Measurements from ENCODE around the gene RXFP1. TPM values are rescaled to one million over a fixed set of nuclear protein-coding genes. Genes with fewer than 3 reads are reported as not detected.

RXFP1 gene
- total RNA-seq, 1 experiment from 2014 or later, result 0.48 TPM

- POLR2A ChIA-PET, result no interaction called here
- TF ChIP-seq STAT6 (CRISPR knock-in tag; conservative IDR thresholded peaks at IDR 0.05; ENCODE audit: low read depth) (no peak), MXD4 (CRISPR knock-in tag; IDR thresholded peaks at IDR 0.05; ENCODE audit: borderline replicate concordance) (no peak), E2F1 (CRISPR knock-in tag; IDR thresholded peaks at IDR 0.05) (no peak), ZNF532 (CRISPR knock-in tag; IDR thresholded peaks at IDR 0.05; ENCODE audit: borderline replicate concordance) (no peak), GABPB1 (CRISPR knock-in tag; IDR thresholded peaks at IDR 0.05) (no peak), PRDM15 (CRISPR knock-in tag; IDR thresholded peaks at IDR 0.05) (no peak), ZNF138 (CRISPR knock-in tag; conservative IDR thresholded peaks at IDR 0.05) (no peak)
- peaks cover 16% of the 10 kb centered on the region for H3K9me3 Mint-ChIP-seq
- H3K27me3 Mint-ChIP-seq (ENCODE audit: low read depth), result no peaks in the 10 kb centered on the region
- ATAC-seq (no peak), DNase-seq (ENCODE audit: low spot score) (no peak)
- no peak overlapping the region for H3K4me3 Mint-ChIP-seq
- peaks cover 7% of the 10 kb centered on the region for H3K4me1 Mint-ChIP-seq
- H3K36me3 Mint-ChIP-seq, result peaks cover 10% of the 10 kb centered on the region
- no peak overlapping the region for H3K27ac Mint-ChIP-seq
- CTCF ChIA-PET, result no interaction called here
Measured at GRCh38 chr4:158544141-158544540, 22.5 kb downstream of the RXFP1 start.

- ChIA-PET CTCF (no interaction called here), POLR2A (no interaction called here)
- Mint-ChIP-seq H3K9me3 (peaks cover 16% of the 10 kb centered on the region), H3K4me1 (peaks cover 7% of the 10 kb centered on the region), H3K36me3 (peaks cover 22% of the 10 kb centered on the region), H3K27me3 (ENCODE audit: low read depth) (no peaks in the 10 kb centered on the region), H3K27ac (no peak overlapping the region), H3K4me3 (no peak overlapping the region)
- TF ChIP-seq NFYB (CRISPR knock-in tag; conservative IDR thresholded peaks at IDR 0.05; ENCODE audit: low read depth) (no peak), USF2 (CRISPR knock-in tag; IDR thresholded peaks at IDR 0.05) (no peak), OVOL2 (CRISPR knock-in tag; IDR thresholded peaks at IDR 0.05; ENCODE audit: borderline replicate concordance) (no peak), ZNF281 (CRISPR knock-in tag; IDR thresholded peaks at IDR 0.05) (no peak), ATF1 (CRISPR knock-in tag; IDR thresholded peaks at IDR 0.05) (no peak)
- no peak for DNase-seq (ENCODE audit: low spot score)
- ATAC-seq, result peak; percentile 58
Measured at GRCh38 chr4:158553364-158553763, 31.7 kb downstream of the RXFP1 start.

All from WTC11 (cell line).